Measurements from ENCODE around the gene KLHL12.

The KLHL12 gene

DNA sequence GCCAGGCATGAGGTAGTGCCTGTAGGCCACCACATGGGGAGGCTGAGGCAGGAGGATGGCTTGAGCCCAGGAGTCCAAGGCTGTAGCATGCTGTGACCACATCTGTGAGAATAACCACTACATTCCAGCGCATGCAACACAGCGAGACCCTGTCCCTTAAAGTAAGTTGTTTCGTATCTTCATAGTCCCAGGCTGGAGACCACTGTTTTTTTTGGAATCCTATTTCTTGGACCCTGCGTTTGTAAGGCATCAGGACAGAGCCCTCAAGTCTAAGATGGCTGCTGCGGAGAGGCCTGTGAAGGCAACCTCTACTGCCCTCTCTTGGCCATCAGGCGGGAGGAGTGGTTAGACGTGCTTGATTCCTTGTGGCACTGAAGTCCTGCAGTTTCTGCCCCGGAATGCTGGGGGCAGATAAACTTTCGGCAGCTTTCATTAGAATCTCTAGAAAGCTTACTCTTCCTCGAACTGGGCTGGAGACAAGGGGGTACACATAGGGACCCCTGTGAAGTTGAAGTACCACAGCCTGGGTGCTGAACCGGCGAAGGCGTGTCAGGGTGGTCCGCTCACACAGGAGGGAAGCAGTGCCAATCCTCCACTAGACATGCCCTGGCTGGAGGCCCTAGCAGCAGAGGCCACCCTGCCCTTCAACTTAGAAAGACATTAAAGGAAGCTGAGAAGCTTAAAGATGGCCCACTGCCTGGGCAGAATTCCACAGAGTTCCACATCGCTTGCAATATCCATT lies 74.7 kb downstream of the KLHL12 start:
- Mint-ChIP-seq H3K4me1 (ENCODE audit: low read depth) (peaks cover 29% of the 10 kb centered on the region), H3K9me3 (no peaks in the 10 kb centered on the region), H3K36me3 (ENCODE audit: low read depth) (no peaks in the 10 kb centered on the region), H3K4me3 (no peak overlapping the region), H3K27ac (no peak overlapping the region), H3K27me3 (ENCODE audit: low read depth) (no peaks in the 10 kb centered on the region)

DNA sequence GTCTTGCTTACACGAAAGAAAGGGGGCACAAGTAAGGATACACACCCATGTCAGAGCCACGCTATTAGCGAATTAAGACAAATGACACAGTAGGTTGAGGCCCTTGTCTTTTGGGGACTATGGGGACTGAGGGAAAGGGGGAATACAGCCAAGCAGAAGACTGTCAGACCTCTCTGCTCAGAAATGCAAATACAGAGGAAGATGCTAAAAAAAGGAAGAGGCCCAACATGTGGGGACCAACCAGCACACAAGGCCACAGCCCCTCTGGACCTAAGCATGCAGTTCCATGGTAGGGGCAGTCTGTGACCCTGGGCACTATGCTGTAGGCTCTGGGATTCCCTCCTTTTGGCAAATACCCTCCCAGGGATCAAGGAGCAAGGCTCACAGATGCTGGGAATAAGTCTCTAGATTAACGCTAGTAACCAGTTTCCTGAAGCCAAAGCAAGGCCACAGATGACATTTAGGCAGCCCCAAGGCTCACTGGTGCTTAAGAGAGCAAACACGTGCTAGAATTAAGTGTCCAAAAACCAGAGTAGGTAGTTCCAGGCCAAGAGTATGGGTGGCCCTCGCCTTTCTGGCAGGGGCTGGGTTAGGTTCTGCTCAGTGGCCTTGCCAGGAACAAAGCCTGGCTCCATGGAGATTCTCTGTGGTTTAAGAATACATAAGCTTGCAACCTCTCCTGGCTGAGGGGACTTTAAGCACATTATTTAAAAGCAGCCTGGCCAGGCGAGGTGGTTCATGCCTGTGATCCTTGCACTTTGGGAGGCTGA lies 76.3 kb downstream of the KLHL12 start:
- Mint-ChIP-seq H3K27ac (no peak overlapping the region), H3K27me3 (ENCODE audit: low read depth) (no peaks in the 10 kb centered on the region), H3K9me3 (no peaks in the 10 kb centered on the region), H3K4me1 (ENCODE audit: low read depth) (peaks cover 33% of the 10 kb centered on the region), H3K36me3 (ENCODE audit: low read depth) (no peaks in the 10 kb centered on the region), H3K4me3 (no peak overlapping the region)

DNA sequence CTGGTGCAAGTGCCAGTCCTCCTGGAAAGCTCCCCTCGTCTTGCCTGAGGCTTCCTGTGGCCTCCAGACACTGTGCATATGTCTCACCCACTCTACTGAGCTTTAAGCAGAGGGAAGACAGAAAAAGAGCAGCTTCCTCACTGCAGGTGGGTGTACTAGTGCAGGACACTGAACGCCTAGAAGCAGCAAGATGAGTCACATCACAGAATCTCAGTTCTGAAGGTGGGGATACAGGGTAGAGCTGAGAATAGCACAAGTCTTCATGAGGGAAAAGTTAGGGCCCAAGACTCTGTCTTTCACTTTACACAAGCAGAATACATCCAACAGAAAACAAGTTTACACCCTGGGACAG lies 78.9 kb downstream of the KLHL12 start:
- H3K27me3 Mint-ChIP-seq (ENCODE audit: low read depth): no peaks in the 10 kb centered on the region
- no peak overlapping the region for H3K4me3 Mint-ChIP-seq
- peak overlapping the region; percentile 46 for H3K27ac Mint-ChIP-seq
- H3K4me1 Mint-ChIP-seq (ENCODE audit: low read depth): peaks cover 37% of the 10 kb centered on the region
- no peaks in the 10 kb centered on the region for H3K36me3 Mint-ChIP-seq (ENCODE audit: low read depth)
- no peaks in the 10 kb centered on the region for H3K9me3 Mint-ChIP-seq

DNA sequence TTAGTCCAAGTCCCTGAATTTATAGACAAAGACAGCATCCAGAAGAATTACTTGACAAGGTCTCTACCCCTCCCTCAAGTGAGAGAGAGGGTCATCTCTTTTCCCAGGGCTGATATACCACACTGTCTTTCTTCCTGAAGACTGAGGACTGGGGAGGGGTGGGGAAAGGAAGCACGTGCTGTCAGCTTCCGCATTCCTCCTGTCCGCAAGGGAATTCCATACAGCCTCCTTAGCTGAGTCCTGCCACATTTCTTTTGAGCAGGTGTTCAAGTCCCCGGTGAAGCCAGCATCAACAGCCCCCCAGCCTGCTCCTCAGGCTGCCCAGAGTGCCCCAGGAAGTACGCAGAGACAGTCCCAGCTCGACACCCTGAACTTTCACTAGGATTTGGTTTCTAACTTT lies 82.1 kb downstream of the KLHL12 start:
- Mint-ChIP-seq H3K9me3 (no peaks in the 10 kb centered on the region), H3K27me3 (ENCODE audit: low read depth) (no peaks in the 10 kb centered on the region)

DNA sequence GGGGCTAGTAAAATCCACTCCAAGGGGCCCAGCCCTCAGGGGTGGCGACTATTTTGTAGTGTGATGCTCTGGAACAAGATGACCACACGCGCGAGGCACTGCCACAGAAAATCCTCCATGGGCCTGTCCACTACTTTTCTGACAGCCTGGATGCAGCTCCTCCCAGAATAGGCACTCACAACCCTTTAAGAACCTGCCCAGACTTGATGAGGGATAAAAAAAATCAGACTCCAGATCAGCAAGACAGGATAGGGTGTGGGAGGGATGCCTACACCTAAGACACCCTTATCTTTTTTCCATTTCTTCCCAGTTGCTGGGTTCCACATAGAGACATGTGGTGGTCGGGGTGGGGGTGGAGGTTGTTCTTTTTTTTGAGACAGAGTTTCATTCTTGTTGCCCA lies 82.8 kb downstream of the KLHL12 start:
- H3K4me1 Mint-ChIP-seq (ENCODE audit: low read depth): peaks cover 24% of the 10 kb centered on the region
- no peaks in the 10 kb centered on the region for H3K9me3 Mint-ChIP-seq
- no peaks in the 10 kb centered on the region for H3K27me3 Mint-ChIP-seq (ENCODE audit: low read depth)
- no peaks in the 10 kb centered on the region for H3K36me3 Mint-ChIP-seq (ENCODE audit: low read depth)
- H3K4me3 Mint-ChIP-seq: no peak overlapping the region
- no peak overlapping the region for H3K27ac Mint-ChIP-seq

More for the DNA sequence above, 82.1 kb downstream of the KLHL12 start:
- Mint-ChIP-seq H3K36me3 (ENCODE audit: low read depth) (no peaks in the 10 kb centered on the region), H3K4me3 (no peak overlapping the region), H3K27ac (no peak overlapping the region), H3K4me1 (ENCODE audit: low read depth) (peaks cover 26% of the 10 kb centered on the region)

DNA sequence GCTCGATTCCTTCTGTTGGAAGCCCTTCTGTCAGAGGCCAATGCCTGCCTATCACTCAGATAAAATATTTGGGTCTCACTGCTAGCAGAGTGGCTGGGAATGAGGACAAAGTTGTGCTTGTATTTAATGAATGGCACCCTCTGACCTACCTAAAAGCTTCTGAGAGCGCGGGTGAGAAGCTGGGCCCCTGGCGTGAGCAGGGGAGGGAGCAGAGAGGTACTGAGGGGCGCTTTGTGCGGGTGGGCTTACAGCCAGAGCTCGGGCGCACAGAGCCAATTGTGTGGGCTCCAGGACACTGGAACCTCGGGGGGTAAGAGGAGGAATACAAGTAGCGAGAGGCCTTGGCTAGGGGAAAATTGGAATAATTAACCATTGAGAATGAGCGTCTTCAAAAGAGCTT lies 84.0 kb downstream of the KLHL12 start:
- Mint-ChIP-seq H3K4me1 (ENCODE audit: low read depth) (peaks cover 19% of the 10 kb centered on the region), H3K27ac (no peak overlapping the region), H3K4me3 (no peak overlapping the region), H3K9me3 (no peaks in the 10 kb centered on the region), H3K36me3 (ENCODE audit: low read depth) (no peaks in the 10 kb centered on the region), H3K27me3 (ENCODE audit: low read depth) (no peaks in the 10 kb centered on the region)

All from T-helper 1 cell treated with Interleukin-12 subunit alpha and Interleukin-12 subunit beta and Interleukin-4 antibody, amounts not matched to agents 30 μg/mL and 1 μg/mL, for 36 hours (primary cell).